ENCODE results near the gene UGT1A9. TPM values are rescaled to one million over a fixed set of nuclear protein-coding genes. Genes with fewer than 3 reads are reported as not detected.
A peak's percentile ranks its signal among the peaks of the same experiment; 100 is the strongest.

Gene UGT1A9
- polyA plus RNA-seq, 6 donors from 2014 or later, result not detected

DNA sequence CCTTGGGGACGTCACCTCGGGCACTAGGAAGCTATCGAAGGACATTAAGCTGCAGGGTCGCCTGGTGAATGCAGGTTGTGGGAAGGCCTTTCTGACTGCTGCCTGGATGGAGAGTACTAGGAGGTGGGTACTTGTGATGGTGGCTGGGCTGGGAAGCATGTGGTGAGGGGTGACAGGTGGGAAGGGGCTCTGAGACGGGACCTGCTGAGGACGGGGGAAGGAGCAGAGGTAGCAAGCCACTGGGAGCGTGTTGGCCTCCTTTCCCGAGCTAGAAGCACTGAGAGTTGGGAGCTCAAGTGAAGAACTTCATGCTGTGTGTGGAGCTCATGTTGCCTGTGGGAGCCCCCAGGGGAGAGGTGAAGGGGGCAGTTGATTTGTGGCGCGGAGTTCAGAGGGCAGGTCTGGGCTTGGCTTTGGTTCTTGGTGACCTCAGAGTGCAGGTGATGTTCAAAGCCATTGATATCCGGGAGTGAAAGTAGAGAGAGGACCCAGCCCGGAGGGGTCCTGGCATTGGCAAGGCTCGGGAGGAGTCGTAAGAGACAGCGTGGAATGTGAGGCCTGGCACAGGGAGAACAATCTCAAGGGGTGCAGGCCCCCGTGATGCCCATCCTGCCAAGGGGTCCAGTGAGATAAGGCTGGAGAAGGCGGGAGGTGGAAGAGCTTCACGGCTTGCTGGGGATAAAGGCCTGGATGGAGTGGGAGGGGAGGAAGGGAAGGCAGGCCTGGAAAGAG, 119.6 kb downstream of the UGT1A9 start:
- Mint-ChIP-seq H3K27ac (peak overlapping the region in 3 of 6 donors; percentile 5 to 46 (median 44)), H3K36me3 (peaks cover 0 to 8% of the 10 kb centered on the region in 2 donors), H3K4me3 (no peak overlapping the region), H3K9me3 (peaks cover 0 to 13% (median 1%) of the 10 kb centered on the region in 7 donors), H3K4me1 (peaks cover 0 to 12% (median 5%) of the 10 kb centered on the region in 3 donors), H3K27me3 (peaks cover 0 to 34% (median 25%) of the 10 kb centered on the region in 3 donors)
- ATAC-seq (ENCODE audit: low read depth in 2 of 2) (no peak), DNase-seq (no peak)

- DNase-seq (no peak), ATAC-seq (ENCODE audit: low read depth in 2 of 2) (no peak)
- peaks cover 0 to 8% of the 10 kb centered on the region in 2 donors for H3K36me3 Mint-ChIP-seq
- H3K9me3 Mint-ChIP-seq, result peaks cover 0 to 12% (median 0%) of the 10 kb centered on the region in 7 donors
- H3K4me3 Mint-ChIP-seq, result peak overlapping the region in 1 of 8 donors; percentile 74
- peaks cover 0 to 12% (median 5%) of the 10 kb centered on the region in 3 donors for H3K4me1 Mint-ChIP-seq
- H3K27ac Mint-ChIP-seq, result no peak overlapping the region
- H3K27me3 Mint-ChIP-seq, result peaks cover 0 to 34% (median 22%) of the 10 kb centered on the region in 3 donors
These were observed 120.2 kb downstream of the UGT1A9 start for GRCh38 chr2:233791883-233792329.

DNA sequence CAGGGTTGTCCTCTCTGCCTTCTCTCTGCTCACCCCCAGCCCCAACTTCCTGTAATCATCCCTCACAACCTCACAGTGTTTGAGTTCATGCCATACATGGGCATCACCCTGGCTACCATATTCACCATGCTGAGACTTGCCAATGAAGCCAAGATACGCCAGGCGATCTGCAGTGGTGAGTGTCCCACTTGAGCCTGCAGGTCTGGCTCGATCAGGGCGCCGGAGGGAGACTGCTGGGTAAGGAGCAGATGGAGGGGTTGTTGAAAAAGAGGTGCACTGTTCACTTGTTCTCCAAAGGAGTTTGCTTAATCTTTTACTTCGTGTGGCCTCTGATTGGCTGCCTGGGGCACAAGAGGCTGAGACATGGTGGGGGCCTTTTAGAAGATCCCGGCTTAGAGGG, 121.0 kb downstream of the UGT1A9 start:
- Mint-ChIP-seq H3K27me3 (peaks cover 0 to 34% (median 22%) of the 10 kb centered on the region in 3 donors), H3K4me3 (no peak overlapping the region), H3K4me1 (peaks cover 0 to 12% (median 5%) of the 10 kb centered on the region in 3 donors), H3K9me3 (peaks cover 0 to 12% (median 0%) of the 10 kb centered on the region in 7 donors), H3K27ac (no peak overlapping the region), H3K36me3 (peaks cover 0 to 8% of the 10 kb centered on the region in 2 donors)
- DNase-seq, result no peak
- no peak for ATAC-seq (ENCODE audit: low read depth in 2 of 2)

- H3K4me3 Mint-ChIP-seq, result no peak overlapping the region
- peaks cover 0 to 8% of the 10 kb centered on the region in 2 donors for H3K36me3 Mint-ChIP-seq
- peaks cover 0 to 40% (median 27%) of the 10 kb centered on the region in 3 donors for H3K27me3 Mint-ChIP-seq
- ATAC-seq (ENCODE audit: low read depth in 2 of 2) (no peak), DNase-seq (no peak)
- H3K4me1 Mint-ChIP-seq, result peaks cover 0 to 12% (median 5%) of the 10 kb centered on the region in 3 donors
- no peak overlapping the region for H3K27ac Mint-ChIP-seq
- H3K9me3 Mint-ChIP-seq, result peaks cover 0 to 12% (median 0%) of the 10 kb centered on the region in 7 donors
These were observed 121.9 kb downstream of the UGT1A9 start for GRCh38 chr2:233793465-233794127.

- Mint-ChIP-seq H3K9me3 (peaks cover 0 to 9% (median 0%) of the 10 kb centered on the region in 7 donors), H3K4me3 (no peak overlapping the region), H3K4me1 (peaks cover 0 to 9% (median 2%) of the 10 kb centered on the region in 3 donors), H3K27me3 (peaks cover 0 to 40% (median 27%) of the 10 kb centered on the region in 3 donors), H3K27ac (no peak overlapping the region), H3K36me3 (peaks cover 0 to 8% of the 10 kb centered on the region in 2 donors)
- no peak for DNase-seq
- no peak for ATAC-seq (ENCODE audit: low read depth in 2 of 2)
These were observed 122.5 kb downstream of the UGT1A9 start for GRCh38 chr2:233794128-233794658.

- peaks cover 0 to 8% of the 10 kb centered on the region in 2 donors for H3K36me3 Mint-ChIP-seq
- DNase-seq (no peak), ATAC-seq (ENCODE audit: low read depth in 2 of 2) (no peak)
- peaks cover 0 to 37% (median 25%) of the 10 kb centered on the region in 3 donors for H3K27me3 Mint-ChIP-seq
- no peak overlapping the region for H3K4me3 Mint-ChIP-seq
- no peak overlapping the region for H3K27ac Mint-ChIP-seq
- H3K4me1 Mint-ChIP-seq, result peaks cover 0 to 4% (median 0%) of the 10 kb centered on the region in 3 donors
- peaks cover 0 to 3% (median 0%) of the 10 kb centered on the region in 7 donors for H3K9me3 Mint-ChIP-seq
These were observed 124.1 kb downstream of the UGT1A9 start for GRCh38 chr2:233795735-233796171.

- DNase-seq, result no peak
- no peak overlapping the region for H3K4me3 Mint-ChIP-seq
- H3K27me3 Mint-ChIP-seq, result peaks cover 0 to 32% (median 20%) of the 10 kb centered on the region in 3 donors
- no peak overlapping the region for H3K27ac Mint-ChIP-seq
- peaks cover 0 to 1% (median 0%) of the 10 kb centered on the region in 7 donors for H3K9me3 Mint-ChIP-seq
- H3K36me3 Mint-ChIP-seq, result peaks cover 0 to 8% of the 10 kb centered on the region in 2 donors
- H3K4me1 Mint-ChIP-seq, result peaks cover 0 to 2% (median 0%) of the 10 kb centered on the region in 3 donors
- no peak for ATAC-seq (ENCODE audit: low read depth in 2 of 2)
These were observed 124.6 kb downstream of the UGT1A9 start for GRCh38 chr2:233796254-233796653.

DNA sequence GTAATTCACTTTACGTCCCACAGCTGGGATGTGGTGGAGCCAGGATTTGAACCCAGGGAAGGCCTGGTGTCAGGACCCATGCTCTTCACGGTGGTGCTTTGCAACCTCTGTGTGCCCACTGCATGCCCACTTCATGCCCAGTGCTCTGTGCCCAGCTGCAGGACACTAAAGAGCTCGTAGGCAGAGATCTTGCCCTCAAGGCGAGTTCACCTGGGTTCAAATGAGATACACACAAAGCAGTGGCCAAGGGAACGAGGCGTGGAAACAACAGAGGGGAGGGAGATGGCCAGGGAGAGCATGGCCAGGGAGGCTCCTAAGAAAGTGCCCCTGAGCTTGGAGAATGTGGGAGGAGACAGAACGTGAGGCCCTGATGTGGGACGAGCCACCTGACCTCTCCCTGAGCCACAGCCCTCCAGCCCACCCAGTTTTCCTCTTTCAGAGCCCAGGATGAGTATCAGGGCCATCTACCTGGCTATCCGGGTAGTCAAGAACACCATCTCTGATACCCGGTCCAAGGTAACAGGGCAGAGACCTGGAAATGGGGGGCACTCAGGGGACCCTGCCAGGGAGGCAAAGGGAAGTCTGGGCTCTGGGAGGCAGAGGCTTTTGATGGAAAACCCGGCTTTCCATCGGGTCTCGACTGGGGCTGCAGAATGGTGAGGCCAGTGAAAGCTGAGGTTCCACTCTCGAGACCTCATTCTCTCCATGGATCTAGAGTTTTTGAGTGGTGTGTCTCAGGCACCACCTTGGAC, 126.8 kb downstream of the UGT1A9 start:
- DNase-seq, result no peak
- Mint-ChIP-seq H3K9me3 (peaks cover 0 to 1% (median 0%) of the 10 kb centered on the region in 7 donors), H3K4me3 (no peak overlapping the region), H3K4me1 (peaks cover 0 to 4% (median 0%) of the 10 kb centered on the region in 3 donors), H3K27ac (peak overlapping the region in 2 of 6 donors; percentile 56 to 91), H3K36me3 (no peaks in the 10 kb centered on the region), H3K27me3 (peaks cover 4 to 21% (median 20%) of the 10 kb centered on the region in 3 donors)
- ATAC-seq (ENCODE audit: low read depth in 2 of 2), result no peak

DNA sequence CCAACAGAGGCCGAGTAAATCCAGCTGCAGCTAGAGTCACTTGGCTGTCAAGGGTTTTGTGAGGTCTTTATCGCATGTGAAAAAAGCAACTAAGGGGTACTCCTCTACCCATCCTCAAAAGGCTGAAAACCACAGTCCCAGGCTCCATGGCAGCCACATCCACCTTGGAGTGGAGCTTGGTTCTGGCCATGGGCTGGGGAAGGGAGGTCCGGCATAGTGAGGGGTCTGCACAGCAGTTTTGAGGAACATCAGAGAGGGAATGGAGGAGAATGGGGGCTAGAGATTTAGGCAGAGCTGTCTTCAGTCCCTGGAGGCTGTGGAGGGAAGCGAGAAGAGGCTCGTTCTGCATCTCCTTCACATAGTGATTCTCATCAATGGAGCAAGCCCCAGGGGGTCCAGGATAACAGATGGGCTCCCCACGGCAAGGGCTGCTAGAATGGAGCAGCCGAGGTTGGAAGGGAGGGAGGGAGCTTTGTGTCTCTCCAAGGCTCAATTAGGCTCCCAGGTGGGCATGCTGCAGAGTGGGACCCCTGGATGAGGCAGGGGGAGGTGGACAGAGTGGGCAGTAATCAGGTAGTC, 127.5 kb downstream of the UGT1A9 start:
- no peak overlapping the region for H3K4me3 Mint-ChIP-seq
- DNase-seq, result no peak
- ATAC-seq (ENCODE audit: low read depth in 2 of 2), result no peak
- no peaks in the 10 kb centered on the region for H3K36me3 Mint-ChIP-seq
- H3K27me3 Mint-ChIP-seq, result peaks cover 4 to 25% (median 24%) of the 10 kb centered on the region in 3 donors
- H3K27ac Mint-ChIP-seq, result no peak overlapping the region
- peaks cover 0 to 4% (median 0%) of the 10 kb centered on the region in 3 donors for H3K4me1 Mint-ChIP-seq
- H3K9me3 Mint-ChIP-seq, result peaks cover 0 to 1% (median 0%) of the 10 kb centered on the region in 7 donors

- ATAC-seq (ENCODE audit: low read depth in 2 of 2), result no peak
- Mint-ChIP-seq H3K9me3 (peaks cover 0 to 1% (median 0%) of the 10 kb centered on the region in 7 donors), H3K36me3 (no peaks in the 10 kb centered on the region), H3K4me3 (no peak overlapping the region), H3K27me3 (peaks cover 4 to 31% (median 29%) of the 10 kb centered on the region in 3 donors), H3K4me1 (peaks cover 0 to 4% (median 0%) of the 10 kb centered on the region in 3 donors), H3K27ac (no peak overlapping the region)
- DNase-seq, result no peak
These were observed 128.0 kb downstream of the UGT1A9 start for GRCh38 chr2:233799716-233800115.

DNA sequence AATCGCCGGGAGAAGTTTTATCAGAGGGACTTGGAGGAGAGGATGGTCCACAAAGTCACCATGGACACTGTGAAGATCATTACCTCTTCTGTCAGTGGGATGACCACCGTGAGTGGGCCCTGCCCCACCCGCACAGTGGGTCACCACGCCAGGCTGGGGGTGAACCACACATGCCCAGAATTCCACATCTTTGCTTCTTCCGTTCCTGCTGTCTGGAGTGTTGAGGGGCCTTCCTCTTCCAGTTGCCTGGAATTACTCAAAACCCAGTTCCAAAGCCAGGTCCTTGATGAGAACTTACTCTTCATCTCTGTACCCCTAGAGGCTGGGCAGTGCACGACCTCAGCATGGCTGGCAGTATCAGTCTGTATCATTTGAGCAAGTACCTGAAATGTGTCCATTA, 128.5 kb downstream of the UGT1A9 start:
- peaks cover 0 to 1% (median 0%) of the 10 kb centered on the region in 7 donors for H3K9me3 Mint-ChIP-seq
- H3K36me3 Mint-ChIP-seq, result no peaks in the 10 kb centered on the region
- no peak overlapping the region for H3K4me3 Mint-ChIP-seq
- peak overlapping the region in 1 of 6 donors; percentile 36 for H3K27ac Mint-ChIP-seq
- H3K27me3 Mint-ChIP-seq, result peaks cover 4 to 36% (median 32%) of the 10 kb centered on the region in 3 donors
- H3K4me1 Mint-ChIP-seq, result peaks cover 0 to 4% (median 0%) of the 10 kb centered on the region in 3 donors
- DNase-seq (no peak), ATAC-seq (ENCODE audit: low read depth in 2 of 2) (no peak)

- DNase-seq (no peak), ATAC-seq (ENCODE audit: low read depth in 2 of 2) (no peak)
These were observed 129.8 kb downstream of the UGT1A9 start for GRCh38 chr2:233801357-233802131.

More at GRCh38 chr2:233801357-233802131, 129.8 kb downstream of the UGT1A9 start:
- H3K4me3 Mint-ChIP-seq, result no peak overlapping the region
- H3K9me3 Mint-ChIP-seq, result no peaks in the 10 kb centered on the region
- H3K36me3 Mint-ChIP-seq, result no peaks in the 10 kb centered on the region
- peaks cover 0 to 4% (median 0%) of the 10 kb centered on the region in 3 donors for H3K4me1 Mint-ChIP-seq
- H3K27me3 Mint-ChIP-seq, result peaks cover 4 to 36% (median 32%) of the 10 kb centered on the region in 3 donors
- H3K27ac Mint-ChIP-seq, result no peak overlapping the region
